WTC11 (cell line): ENCODE data around the gene ZNF350. TPM values are rescaled to one million over a fixed set of nuclear protein-coding genes. Genes with fewer than 3 reads are reported as not detected.
"Not testable (repeated sequence)": the region's sequence is repeated elsewhere in the genome, so short reads cannot be mapped to it uniquely, and the experiment has no call there.

Source experiments
- ATAC-seq: fragments of 200-7000 bp; cut with Tn5 transposase; 2 replicates; pipeline ENCODE4 v1.10.0; 2021; ENCODE audit warnings: mild to moderate bottlenecking, moderate library complexity
- CTCF ChIA-PET: fragments of 300-600 bp; sonication (Branson Sonifier 250); formaldehyde crosslinking; loops from one replicate; lab custom pipeline; 2021; ENCODE audit warnings: antibody characterized with exemption; lab: Charles Lee
- POLR2A ChIA-PET: fragments of 350-600 bp; sonication (Branson Sonifier 250); formaldehyde crosslinking; loops from one replicate; lab custom pipeline; 2021; ENCODE audit warnings: antibody characterized with exemption; lab: Charles Lee
- DNase-seq: peaks from one replicate; pipeline ENCODE4 v3.0.0; 2021; ENCODE audit warnings: low spot score
- H3K27ac Mint-ChIP-seq: 2 replicates; pipeline ENCODE4 v1.8.0; 2021; ENCODE audit warnings: mixed read lengths
- H3K27me3 Mint-ChIP-seq: 2 replicates; pipeline ENCODE4 v1.8.0; 2021; ENCODE audit warnings: low read depth, mild to moderate bottlenecking, moderate library complexity, mixed read lengths
- H3K36me3 Mint-ChIP-seq: 2 replicates; pipeline ENCODE4 v1.8.0; 2021; ENCODE audit warnings: mixed read lengths
- H3K4me1 Mint-ChIP-seq: 2 replicates; pipeline ENCODE4 v1.8.0; 2022; ENCODE audit warnings: mixed read lengths
- H3K4me3 Mint-ChIP-seq: 2 replicates; pipeline ENCODE4 v1.8.0; 2021; ENCODE audit warnings: mild to moderate bottlenecking, moderate library complexity, mixed read lengths
- H3K9me3 Mint-ChIP-seq: 2 replicates; pipeline ENCODE4 v1.8.0; 2021; ENCODE audit warnings: mixed read lengths
- ATF3 ChIP-seq: sonication (generic); formaldehyde crosslinking; conservative IDR thresholded peaks from 2 replicates; pipeline ENCODE4 v1.8.1; 2022; ENCODE audit warnings: mild to moderate bottlenecking, missing genetic modification reagents
- CREM ChIP-seq: sonication (generic); formaldehyde crosslinking; IDR thresholded peaks from 2 replicates; pipeline ENCODE4 v1.8.1; 2022; ENCODE audit warnings: mild to moderate bottlenecking, missing genetic modification reagents, moderate library complexity
- ESRRA ChIP-seq: sonication (generic); formaldehyde crosslinking; IDR thresholded peaks from 2 replicates; pipeline ENCODE4 v1.8.1; 2022; ENCODE audit warnings: mild to moderate bottlenecking, missing genetic modification reagents, borderline replicate concordance
- ETV6 ChIP-seq: sonication (generic); formaldehyde crosslinking; IDR thresholded peaks from 2 replicates; pipeline ENCODE4 v1.8.1; 2022; ENCODE audit warnings: mild to moderate bottlenecking, missing genetic modification reagents
- FOXK1 ChIP-seq: sonication (generic); formaldehyde crosslinking; IDR thresholded peaks from 2 replicates; pipeline ENCODE4 v1.8.0; 2022; ENCODE audit warnings: mild to moderate bottlenecking, moderate library complexity, missing genetic modification reagents
- FOXP1 ChIP-seq: sonication (generic); formaldehyde crosslinking; IDR thresholded peaks from 2 replicates; pipeline ENCODE4 v1.8.0; 2022; ENCODE audit warnings: missing genetic modification reagents, mild to moderate bottlenecking, moderate library complexity, borderline replicate concordance
- MAX ChIP-seq: sonication (generic); formaldehyde crosslinking; IDR thresholded peaks from 2 replicates; pipeline ENCODE4 v1.8.0; 2022; ENCODE audit warnings: mild to moderate bottlenecking, missing genetic modification reagents
- MYBL2 ChIP-seq: sonication (generic); formaldehyde crosslinking; IDR thresholded peaks from 2 replicates; pipeline ENCODE4 v1.8.1; 2023; ENCODE audit warnings: mild to moderate bottlenecking, moderate library complexity, missing genetic modification reagents
- NFE2L1 ChIP-seq: sonication (generic); formaldehyde crosslinking; IDR thresholded peaks from 2 replicates; pipeline ENCODE4 v1.8.1; 2023; ENCODE audit warnings: missing genetic modification reagents
- NR2C2 ChIP-seq: sonication (generic); formaldehyde crosslinking; IDR thresholded peaks from 2 replicates; pipeline ENCODE4 v1.8.0; 2022; ENCODE audit warnings: mild to moderate bottlenecking, missing genetic modification reagents
- total RNA-seq: library from RNA; stranded (reverse); gene quantifications from 3 replicates; pipeline ENCODE4 v1.2.3, GENCODE V29; 2021
- TF ChIP-seq, protein P1 (sequence below): sonication (generic); formaldehyde crosslinking; IDR thresholded peaks from 2 replicates; pipeline ENCODE4 v1.8.0; 2023; ENCODE audit warnings: missing genetic modification reagents, mild to moderate bottlenecking, borderline replicate concordance
- TF ChIP-seq, protein P2 (sequence below): sonication (generic); formaldehyde crosslinking; IDR thresholded peaks from 2 replicates; pipeline ENCODE4 v1.8.0; 2023; ENCODE audit warnings: missing genetic modification reagents
- TF ChIP-seq, protein P3 (sequence below): sonication (generic); formaldehyde crosslinking; IDR thresholded peaks from 2 replicates; pipeline ENCODE4 v1.8.1; 2022; ENCODE audit warnings: mild to moderate bottlenecking, moderate library complexity, missing genetic modification reagents

ZNF350 gene
- total RNA-seq, 1 experiment from 2014 or later, result 8.1 TPM

GRCh38 chr19:52028027-52028779 is 41.6 kb upstream of the ZNF350 start, which contains the start of gene ZNF614:
ZNF614 (minus strand) TSS chr19:52028379; CDS start chr19:52025745, 2,634 bp downstream.
- ChIA-PET POLR2A (no interaction called here), CTCF (interaction anchor here (1.0 kb wide), 1 partner anchor 209 kb away, joined by 3 read pairs; no protein-coding TSS in a partner anchor)
- Mint-ChIP-seq H3K4me1 (peaks cover 12% of the 10 kb centered on the region), H3K27me3 (no peaks in the 10 kb centered on the region), H3K9me3 (peaks cover 26% of the 10 kb centered on the region), H3K4me3 (peak within 1 kb of the TSS; percentile 86), H3K27ac (peak within 1 kb of the TSS; percentile 91), H3K36me3 (peaks cover 55% of the 10 kb centered on the region)
- peak; percentile 94 for ATAC-seq
- DNase-seq, result peak; percentile 91
- TF ChIP-seq FOXK1, result peak; percentile 82
- peak; percentile 79 for TF ChIP-seq FOXP1
- TF ChIP-seq NFE2L1, result peak; percentile 51; the same call in 1 of the 2 replicates
- TF ChIP-seq ATF3, result no peak
- peak; percentile 74; the same call in 1 of the 2 replicates for TF ChIP-seq ETV6 (CRISPR knock-in tag)
- TF ChIP-seq ESRRA, result no peak
- TF ChIP-seq MAX (CRISPR knock-in tag), result peak; percentile 87
- TF ChIP-seq, protein P1, sequence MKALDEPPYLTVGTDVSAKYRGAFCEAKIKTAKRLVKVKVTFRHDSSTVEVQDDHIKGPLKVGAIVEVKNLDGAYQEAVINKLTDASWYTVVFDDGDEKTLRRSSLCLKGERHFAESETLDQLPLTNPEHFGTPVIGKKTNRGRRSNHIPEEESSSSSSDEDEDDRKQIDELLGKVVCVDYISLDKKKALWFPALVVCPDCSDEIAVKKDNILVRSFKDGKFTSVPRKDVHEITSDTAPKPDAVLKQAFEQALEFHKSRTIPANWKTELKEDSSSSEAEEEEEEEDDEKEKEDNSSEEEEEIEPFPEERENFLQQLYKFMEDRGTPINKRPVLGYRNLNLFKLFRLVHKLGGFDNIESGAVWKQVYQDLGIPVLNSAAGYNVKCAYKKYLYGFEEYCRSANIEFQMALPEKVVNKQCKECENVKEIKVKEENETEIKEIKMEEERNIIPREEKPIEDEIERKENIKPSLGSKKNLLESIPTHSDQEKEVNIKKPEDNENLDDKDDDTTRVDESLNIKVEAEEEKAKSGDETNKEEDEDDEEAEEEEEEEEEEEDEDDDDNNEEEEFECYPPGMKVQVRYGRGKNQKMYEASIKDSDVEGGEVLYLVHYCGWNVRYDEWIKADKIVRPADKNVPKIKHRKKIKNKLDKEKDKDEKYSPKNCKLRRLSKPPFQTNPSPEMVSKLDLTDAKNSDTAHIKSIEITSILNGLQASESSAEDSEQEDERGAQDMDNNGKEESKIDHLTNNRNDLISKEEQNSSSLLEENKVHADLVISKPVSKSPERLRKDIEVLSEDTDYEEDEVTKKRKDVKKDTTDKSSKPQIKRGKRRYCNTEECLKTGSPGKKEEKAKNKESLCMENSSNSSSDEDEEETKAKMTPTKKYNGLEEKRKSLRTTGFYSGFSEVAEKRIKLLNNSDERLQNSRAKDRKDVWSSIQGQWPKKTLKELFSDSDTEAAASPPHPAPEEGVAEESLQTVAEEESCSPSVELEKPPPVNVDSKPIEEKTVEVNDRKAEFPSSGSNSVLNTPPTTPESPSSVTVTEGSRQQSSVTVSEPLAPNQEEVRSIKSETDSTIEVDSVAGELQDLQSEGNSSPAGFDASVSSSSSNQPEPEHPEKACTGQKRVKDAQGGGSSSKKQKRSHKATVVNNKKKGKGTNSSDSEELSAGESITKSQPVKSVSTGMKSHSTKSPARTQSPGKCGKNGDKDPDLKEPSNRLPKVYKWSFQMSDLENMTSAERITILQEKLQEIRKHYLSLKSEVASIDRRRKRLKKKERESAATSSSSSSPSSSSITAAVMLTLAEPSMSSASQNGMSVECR (CRISPR knock-in tag), result peak; percentile 87; the same call in 1 of the 2 replicates
- TF ChIP-seq CREM (CRISPR knock-in tag), result peak; percentile 99
- 0 out of 2 replicates have a peak, but pooled peaks have one; percentile 63 for TF ChIP-seq MYBL2 (CRISPR knock-in tag)
- TF ChIP-seq NR2C2 (CRISPR knock-in tag), result no peak
- TF ChIP-seq, protein P2, sequence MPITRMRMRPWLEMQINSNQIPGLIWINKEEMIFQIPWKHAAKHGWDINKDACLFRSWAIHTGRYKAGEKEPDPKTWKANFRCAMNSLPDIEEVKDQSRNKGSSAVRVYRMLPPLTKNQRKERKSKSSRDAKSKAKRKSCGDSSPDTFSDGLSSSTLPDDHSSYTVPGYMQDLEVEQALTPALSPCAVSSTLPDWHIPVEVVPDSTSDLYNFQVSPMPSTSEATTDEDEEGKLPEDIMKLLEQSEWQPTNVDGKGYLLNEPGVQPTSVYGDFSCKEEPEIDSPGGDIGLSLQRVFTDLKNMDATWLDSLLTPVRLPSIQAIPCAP, result 0 out of 2 replicates have a peak, but pooled peaks have one; percentile 37
- TF ChIP-seq, protein P3, sequence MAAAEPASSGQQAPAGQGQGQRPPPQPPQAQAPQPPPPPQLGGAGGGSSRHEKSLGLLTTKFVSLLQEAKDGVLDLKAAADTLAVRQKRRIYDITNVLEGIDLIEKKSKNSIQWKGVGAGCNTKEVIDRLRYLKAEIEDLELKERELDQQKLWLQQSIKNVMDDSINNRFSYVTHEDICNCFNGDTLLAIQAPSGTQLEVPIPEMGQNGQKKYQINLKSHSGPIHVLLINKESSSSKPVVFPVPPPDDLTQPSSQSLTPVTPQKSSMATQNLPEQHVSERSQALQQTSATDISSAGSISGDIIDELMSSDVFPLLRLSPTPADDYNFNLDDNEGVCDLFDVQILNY (CRISPR knock-in tag), result peak; percentile 57; the same call in 1 of the 2 replicates

GRCh38 chr19:52026255-52026990 is 39.8 kb upstream of the ZNF350 start:
- peaks cover 52% of the 10 kb centered on the region for H3K36me3 Mint-ChIP-seq
- ATAC-seq, DNase-seq, POLR2A ChIA-PET, CTCF ChIA-PET, H3K27me3 Mint-ChIP-seq: not testable (repeated sequence)
- H3K27ac Mint-ChIP-seq, result peak overlapping the region; percentile 43; the same call in 1 of the 2 replicates
- peaks cover 24% of the 10 kb centered on the region for H3K9me3 Mint-ChIP-seq
- peak overlapping the region; percentile 86 for H3K4me3 Mint-ChIP-seq
- peaks cover 12% of the 10 kb centered on the region for H3K4me1 Mint-ChIP-seq

GRCh38 chr19:52024478-52024877 is 37.8 kb upstream of the ZNF350 start:
- Mint-ChIP-seq H3K36me3 (peaks cover 59% of the 10 kb centered on the region), H3K4me1 (peaks cover 12% of the 10 kb centered on the region)
- H3K27ac Mint-ChIP-seq, result not testable (repeated sequence)

More at GRCh38 chr19:52024478-52024877, 37.8 kb upstream of the ZNF350 start:
- CTCF ChIA-PET, H3K4me3 Mint-ChIP-seq, DNase-seq, H3K27me3 Mint-ChIP-seq, ATAC-seq, POLR2A ChIA-PET: not testable (repeated sequence)
- H3K9me3 Mint-ChIP-seq, result peaks cover 15% of the 10 kb centered on the region
